ENCODE measurements around the gene MANSC1. TPM values are rescaled to one million over a fixed set of nuclear protein-coding genes. Genes with fewer than 3 reads are reported as not detected.

The MANSC1 gene
- total and polyA plus RNA-seq, 9 of the 15 experiments (the other 6 are each of a cell fraction or from before 2014, with no cell fraction given), result 0.76 to 8.6 (median 3.1) TPM

DNA sequence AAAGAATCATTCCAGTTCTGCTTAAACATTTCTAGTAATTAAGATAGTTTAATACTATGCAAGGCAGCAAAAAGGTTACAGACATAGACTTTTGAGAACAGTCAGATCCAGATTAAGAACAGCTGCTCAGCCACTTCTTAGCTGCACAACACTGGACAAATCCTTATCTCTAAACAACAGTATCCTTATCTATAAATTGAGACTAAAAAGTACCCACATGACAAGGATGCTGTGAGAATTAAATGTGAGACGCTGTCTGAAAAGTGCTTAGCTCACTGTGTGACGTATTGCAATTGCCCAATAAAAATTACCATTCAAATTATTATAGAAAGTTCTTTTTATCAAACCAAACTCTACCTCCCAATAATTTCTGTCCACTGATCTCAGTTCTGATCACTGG lies 42.4 kb upstream of the MANSC1 start (continued):
- TF ChIP-seq MITF (IDR thresholded peaks at IDR 0.05) (no peak), TAF1 (IDR thresholded peaks at IDR 0.05; ENCODE audit: control insufficient read depth, extremely low read depth, insufficient read depth, low read length, severe bottlenecking) (no peak), KDM1A (IDR thresholded peaks at IDR 0.05) (no peak), ZNF644 (tag; IDR thresholded peaks at IDR 0.05; ENCODE audit: low read depth) (no peak), SP2 (IDR thresholded peaks at IDR 0.05; ENCODE audit: extremely low read depth, low read depth, low read length, poor library complexity, severe bottlenecking) (no peak), EWSR1 (IDR thresholded peaks at IDR 0.05; ENCODE audit: borderline replicate concordance, low read depth, partially characterized antibody) (no peak), STAT5B (CRISPR knock-in tag; IDR thresholded peaks at IDR 0.05) (no peak), ZNF146 (CRISPR knock-in tag; IDR thresholded peaks at IDR 0.05; ENCODE audit: unreplicated experiment) (no peak), DIDO1 (tag; IDR thresholded peaks at IDR 0.05; ENCODE audit: low read depth) (no peak), TRIM28 (IDR thresholded peaks at IDR 0.05) (no peak), FOXK1 (CRISPR knock-in tag; IDR thresholded peaks at IDR 0.05; ENCODE audit: borderline replicate concordance) (no peak), ESRRB (CRISPR knock-in tag; IDR thresholded peaks at IDR 0.05; ENCODE audit: borderline replicate concordance) (no peak), HDAC8 (tag; IDR thresholded peaks at IDR 0.05) (no peak), RBFOX2 (IDR thresholded peaks at IDR 0.05; ENCODE audit: low read depth, low read length) (no peak), CREM (IDR thresholded peaks at IDR 0.05; ENCODE audit: low read depth) (peak; percentile 60; the same call in 1 of the 2 replicates), DPF2 (IDR thresholded peaks at IDR 0.05) (peak; percentile 81), ASH1L (IDR thresholded peaks at IDR 0.05; ENCODE audit: borderline replicate concordance, low read depth, partially characterized antibody) (no peak)
- TF ChIP-seq, protein P1, sequence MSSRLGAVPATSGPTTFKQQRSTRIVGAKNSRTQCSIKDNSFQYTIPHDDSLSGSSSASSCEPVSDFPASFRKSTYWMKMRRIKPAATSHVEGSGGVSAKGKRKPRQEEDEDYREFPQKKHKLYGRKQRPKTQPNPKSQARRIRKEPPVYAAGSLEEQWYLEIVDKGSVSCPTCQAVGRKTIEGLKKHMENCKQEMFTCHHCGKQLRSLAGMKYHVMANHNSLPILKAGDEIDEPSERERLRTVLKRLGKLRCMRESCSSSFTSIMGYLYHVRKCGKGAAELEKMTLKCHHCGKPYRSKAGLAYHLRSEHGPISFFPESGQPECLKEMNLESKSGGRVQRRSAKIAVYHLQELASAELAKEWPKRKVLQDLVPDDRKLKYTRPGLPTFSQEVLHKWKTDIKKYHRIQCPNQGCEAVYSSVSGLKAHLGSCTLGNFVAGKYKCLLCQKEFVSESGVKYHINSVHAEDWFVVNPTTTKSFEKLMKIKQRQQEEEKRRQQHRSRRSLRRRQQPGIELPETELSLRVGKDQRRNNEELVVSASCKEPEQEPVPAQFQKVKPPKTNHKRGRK (tag; IDR thresholded peaks at IDR 0.05), result no peak
- TF ChIP-seq, protein P2, sequence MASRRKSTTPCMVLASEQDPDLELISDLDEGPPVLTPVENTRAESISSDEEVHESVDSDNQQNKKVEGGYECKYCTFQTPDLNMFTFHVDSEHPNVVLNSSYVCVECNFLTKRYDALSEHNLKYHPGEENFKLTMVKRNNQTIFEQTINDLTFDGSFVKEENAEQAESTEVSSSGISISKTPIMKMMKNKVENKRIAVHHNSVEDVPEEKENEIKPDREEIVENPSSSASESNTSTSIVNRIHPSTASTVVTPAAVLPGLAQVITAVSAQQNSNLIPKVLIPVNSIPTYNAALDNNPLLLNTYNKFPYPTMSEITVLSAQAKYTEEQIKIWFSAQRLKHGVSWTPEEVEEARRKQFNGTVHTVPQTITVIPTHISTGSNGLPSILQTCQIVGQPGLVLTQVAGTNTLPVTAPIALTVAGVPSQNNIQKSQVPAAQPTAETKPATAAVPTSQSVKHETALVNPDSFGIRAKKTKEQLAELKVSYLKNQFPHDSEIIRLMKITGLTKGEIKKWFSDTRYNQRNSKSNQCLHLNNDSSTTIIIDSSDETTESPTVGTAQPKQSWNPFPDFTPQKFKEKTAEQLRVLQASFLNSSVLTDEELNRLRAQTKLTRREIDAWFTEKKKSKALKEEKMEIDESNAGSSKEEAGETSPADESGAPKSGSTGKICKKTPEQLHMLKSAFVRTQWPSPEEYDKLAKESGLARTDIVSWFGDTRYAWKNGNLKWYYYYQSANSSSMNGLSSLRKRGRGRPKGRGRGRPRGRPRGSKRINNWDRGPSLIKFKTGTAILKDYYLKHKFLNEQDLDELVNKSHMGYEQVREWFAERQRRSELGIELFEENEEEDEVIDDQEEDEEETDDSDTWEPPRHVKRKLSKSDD (conservative IDR thresholded peaks at IDR 0.05; ENCODE audit: low read length), result no peak
- TF ChIP-seq, protein P3, sequence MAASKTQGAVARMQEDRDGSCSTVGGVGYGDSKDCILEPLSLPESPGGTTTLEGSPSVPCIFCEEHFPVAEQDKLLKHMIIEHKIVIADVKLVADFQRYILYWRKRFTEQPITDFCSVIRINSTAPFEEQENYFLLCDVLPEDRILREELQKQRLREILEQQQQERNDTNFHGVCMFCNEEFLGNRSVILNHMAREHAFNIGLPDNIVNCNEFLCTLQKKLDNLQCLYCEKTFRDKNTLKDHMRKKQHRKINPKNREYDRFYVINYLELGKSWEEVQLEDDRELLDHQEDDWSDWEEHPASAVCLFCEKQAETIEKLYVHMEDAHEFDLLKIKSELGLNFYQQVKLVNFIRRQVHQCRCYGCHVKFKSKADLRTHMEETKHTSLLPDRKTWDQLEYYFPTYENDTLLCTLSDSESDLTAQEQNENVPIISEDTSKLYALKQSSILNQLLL (CRISPR knock-in tag; IDR thresholded peaks at IDR 0.05; ENCODE audit: borderline replicate concordance), result no peak

Data from K562 (cell line).